ENCODE data around the gene HIGD1A.
A peak's percentile ranks its signal among the peaks of the same experiment; 100 is the strongest.

The HIGD1A gene

GRCh38 chr3:42780892-42781700 lies 23.2 kb downstream of the HIGD1A start:
- H3K4me1 ChIP-seq = peaks cover 5% of the 10 kb centered on the region; the same call in 1 of the 2 replicates
- H3K9ac ChIP-seq = no peak overlapping the region

GRCh38 chr3:42780398-42780797 lies 23.9 kb downstream of the HIGD1A start:
- Histone ChIP-seq H4K20me1 (no peaks in the 10 kb centered on the region), H3K27me3 (no peaks in the 10 kb centered on the region), H3K9me3 (no peaks in the 10 kb centered on the region), H3K4me2 (no peak overlapping the region), H3K27ac (no peak overlapping the region), H3K4me1 (peaks cover 5% of the 10 kb centered on the region; the same call in 1 of the 2 replicates), H3K36me3 (peaks cover 18% of the 10 kb centered on the region), H3K9ac (no peak overlapping the region), H3K4me3 (no peak overlapping the region)
- TF ChIP-seq Cebpa-rat (IDR thresholded peaks at IDR 0.05) = no peak

More at GRCh38 chr3:42780892-42781700, 23.2 kb downstream of the HIGD1A start:
- Histone ChIP-seq H4K20me1 (no peaks in the 10 kb centered on the region), H3K36me3 (peaks cover 24% of the 10 kb centered on the region), H3K4me2 (no peak overlapping the region), H3K4me3 (no peak overlapping the region), H3K9me3 (no peaks in the 10 kb centered on the region), H3K27ac (no peak overlapping the region), H3K27me3 (no peaks in the 10 kb centered on the region)
- no peak for TF ChIP-seq Cebpa-rat (IDR thresholded peaks at IDR 0.05)

DNA sequence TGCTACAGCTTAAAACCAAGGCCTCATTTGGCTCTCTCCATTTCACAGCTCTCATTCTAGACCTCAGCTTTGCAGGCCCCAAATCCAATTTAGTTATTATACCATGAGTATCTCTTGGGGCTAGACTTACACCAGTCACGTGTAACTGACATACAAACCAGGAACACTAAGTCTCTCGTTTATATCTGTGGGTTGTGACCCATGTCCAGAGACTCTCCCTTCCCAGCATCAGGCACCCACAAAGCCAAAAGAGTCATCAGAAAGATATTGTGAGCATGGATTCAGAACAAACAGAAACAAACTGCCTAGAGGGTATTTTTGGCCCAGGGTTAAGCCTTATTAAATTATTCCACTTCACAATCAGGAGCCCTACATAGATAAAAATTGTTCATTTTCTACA lies 25.6 kb downstream of the HIGD1A start:
- no peak overlapping the region for H3K9ac ChIP-seq
- TF ChIP-seq Cebpa-rat (IDR thresholded peaks at IDR 0.05) = no peak
- H3K9me3 ChIP-seq = no peaks in the 10 kb centered on the region
- H3K4me1 ChIP-seq = peaks cover 9% of the 10 kb centered on the region
- H3K4me2 ChIP-seq = no peak overlapping the region
- peaks cover 7% of the 10 kb centered on the region for H3K36me3 ChIP-seq
- no peak overlapping the region for H3K4me3 ChIP-seq
- H4K20me1 ChIP-seq = no peaks in the 10 kb centered on the region
- H3K27ac ChIP-seq = no peak overlapping the region
- no peaks in the 10 kb centered on the region for H3K27me3 ChIP-seq

DNA sequence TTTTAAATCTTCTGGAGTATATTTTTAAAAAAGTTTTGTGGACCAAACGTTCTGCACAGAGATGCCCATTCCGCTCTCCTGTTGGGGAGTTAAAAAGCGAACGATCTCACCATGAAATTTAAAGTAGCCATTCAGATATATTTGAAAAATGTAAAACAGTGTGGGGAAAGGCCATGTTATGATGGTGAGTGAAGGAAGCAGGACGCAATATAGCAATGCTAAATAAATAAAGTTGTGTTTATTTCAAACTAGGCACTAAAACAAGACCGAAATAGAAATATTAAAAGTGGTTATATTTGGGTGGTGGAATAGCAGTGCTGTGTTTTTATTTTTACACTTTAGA lies 30.9 kb downstream of the HIGD1A start:
- no peaks in the 10 kb centered on the region; the same call in 1 of the 2 replicates for H3K36me3 ChIP-seq
- H4K20me1 ChIP-seq = no peaks in the 10 kb centered on the region
- peak overlapping the region; percentile 89 for H3K4me2 ChIP-seq
- peaks cover 15% of the 10 kb centered on the region for H3K4me1 ChIP-seq
- TF ChIP-seq Cebpa-rat (IDR thresholded peaks at IDR 0.05) = no peak
- H3K4me3 ChIP-seq = peak overlapping the region; percentile 68
- no peaks in the 10 kb centered on the region for H3K27me3 ChIP-seq
- H3K9me3 ChIP-seq = peaks cover 6% of the 10 kb centered on the region
- no peak overlapping the region; the same call in 1 of the 2 replicates for H3K9ac ChIP-seq
- no peak overlapping the region for H3K27ac ChIP-seq

GRCh38 chr3:42772670-42773408 lies 31.5 kb downstream of the HIGD1A start, which contains the start of gene CCDC13:
CCDC13 (minus strand) TSS chr3:42773253; CDS start chr3:42758345, 14,908 bp downstream.
- peaks cover 14% of the 10 kb centered on the region for H3K4me1 ChIP-seq
- H4K20me1 ChIP-seq = no peaks in the 10 kb centered on the region
- no peak for TF ChIP-seq Cebpa-rat (IDR thresholded peaks at IDR 0.05)
- no peak within 1 kb of the TSS for H3K27ac ChIP-seq
- H3K36me3 ChIP-seq = no peaks in the 10 kb centered on the region; the same call in 1 of the 2 replicates
- peak within 1 kb of the TSS; percentile 68 for H3K4me3 ChIP-seq
- H3K9me3 ChIP-seq = peaks cover 6% of the 10 kb centered on the region
- H3K9ac ChIP-seq = peak within 1 kb of the TSS; percentile 46; the same call in 1 of the 2 replicates
- H3K4me2 ChIP-seq = peak within 1 kb of the TSS; percentile 89
- H3K27me3 ChIP-seq = no peaks in the 10 kb centered on the region

- H3K9me3 ChIP-seq = peaks cover 6% of the 10 kb centered on the region
- H3K4me1 ChIP-seq = peaks cover 14% of the 10 kb centered on the region
- no peak overlapping the region for H3K27ac ChIP-seq
- H3K4me2 ChIP-seq = no peak overlapping the region
- H3K9ac ChIP-seq = no peak overlapping the region
- TF ChIP-seq Cebpa-rat (IDR thresholded peaks at IDR 0.05) = no peak
- H3K36me3 ChIP-seq = no peaks in the 10 kb centered on the region
- no peaks in the 10 kb centered on the region for H3K27me3 ChIP-seq
- no peaks in the 10 kb centered on the region for H4K20me1 ChIP-seq
- no peak overlapping the region for H3K4me3 ChIP-seq
These were observed 33.0 kb downstream of the HIGD1A start for GRCh38 chr3:42771271-42771670.

DNA sequence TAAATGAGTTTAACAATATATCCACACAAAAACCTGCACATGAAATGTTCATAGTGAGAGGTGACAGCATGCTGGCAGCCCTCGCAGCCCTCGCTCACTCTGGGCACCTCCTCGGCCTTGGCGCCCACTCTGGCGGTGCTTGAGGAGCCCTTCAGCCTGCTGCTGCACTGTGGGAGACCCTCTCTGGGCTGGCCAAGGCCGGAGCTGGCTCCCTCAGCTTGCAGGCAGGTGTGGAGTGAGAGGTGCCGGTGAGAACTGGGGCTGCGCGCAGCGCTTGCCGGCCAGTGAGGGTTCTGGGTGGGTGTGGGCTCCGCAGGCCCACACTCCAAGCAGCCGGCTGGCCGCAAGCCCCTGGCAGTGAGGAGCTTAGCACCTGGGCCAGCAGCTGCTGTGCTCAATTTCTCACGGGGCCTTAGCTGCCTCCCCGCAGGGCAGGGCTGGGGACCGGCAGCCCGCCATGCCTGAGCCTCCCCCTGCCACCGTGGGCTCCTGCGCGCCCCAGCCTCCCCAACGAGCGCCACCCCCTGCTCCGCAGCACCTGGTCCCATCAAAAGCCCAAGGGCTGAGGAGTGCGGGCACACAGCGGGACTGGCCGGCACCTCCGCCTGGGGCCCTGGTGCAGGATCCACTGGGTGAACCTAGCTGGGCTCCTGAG lies 34.7 kb downstream of the HIGD1A start:
- Histone ChIP-seq H3K4me1 (peaks cover 14% of the 10 kb centered on the region), H3K9me3 (peaks cover 6% of the 10 kb centered on the region), H3K4me3 (no peak overlapping the region), H3K27me3 (no peaks in the 10 kb centered on the region), H3K27ac (no peak overlapping the region), H4K20me1 (no peaks in the 10 kb centered on the region), H3K9ac (no peak overlapping the region), H3K4me2 (no peak overlapping the region), H3K36me3 (no peaks in the 10 kb centered on the region)
- no peak for TF ChIP-seq Cebpa-rat (IDR thresholded peaks at IDR 0.05)

DNA sequence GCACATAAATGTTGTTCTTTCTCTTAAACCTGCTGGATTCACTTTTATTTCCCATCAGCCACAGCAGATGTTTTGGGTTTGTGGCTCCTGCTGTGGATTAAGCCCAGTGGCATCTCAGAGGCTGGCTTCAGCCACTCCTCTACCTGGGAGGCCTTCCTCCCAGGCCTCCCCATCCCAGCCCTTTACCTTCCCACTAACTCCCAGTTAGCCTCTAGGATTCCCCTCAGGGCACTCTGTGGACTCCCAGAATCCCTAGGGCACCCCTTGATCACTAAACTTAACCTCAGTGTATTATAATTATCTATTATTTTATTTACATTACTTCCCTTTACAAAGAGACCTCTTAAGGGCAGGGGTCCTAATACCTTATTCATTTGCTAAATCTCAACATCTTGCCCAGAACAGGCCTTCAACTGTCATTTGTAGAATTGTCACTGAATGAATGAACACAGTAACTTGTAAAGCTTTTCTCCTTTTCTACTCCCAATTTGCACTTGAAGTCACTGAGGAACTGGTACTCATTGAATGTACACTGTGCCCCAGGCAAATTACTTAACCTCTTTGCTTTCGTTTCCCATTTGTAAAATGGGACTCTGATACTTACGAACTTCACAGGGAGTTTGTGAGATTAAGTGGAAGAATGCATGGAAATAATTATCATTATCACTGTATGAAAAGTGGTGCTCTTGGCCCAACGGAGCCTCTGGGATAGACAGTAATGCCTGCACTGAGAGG lies 39.6 kb downstream of the HIGD1A start:
- Histone ChIP-seq H3K9ac (no peak overlapping the region), H3K27me3 (no peaks in the 10 kb centered on the region), H4K20me1 (no peaks in the 10 kb centered on the region), H3K4me1 (no peaks in the 10 kb centered on the region), H3K36me3 (no peaks in the 10 kb centered on the region), H3K9me3 (peaks cover 4% of the 10 kb centered on the region), H3K27ac (no peak overlapping the region), H3K4me2 (no peak overlapping the region), H3K4me3 (no peak overlapping the region)
- no peak for TF ChIP-seq Cebpa-rat (IDR thresholded peaks at IDR 0.05)

GRCh38 chr3:42764115-42764514 lies 40.2 kb downstream of the HIGD1A start:
- Histone ChIP-seq H3K4me3 (no peak overlapping the region), H4K20me1 (no peaks in the 10 kb centered on the region), H3K27ac (no peak overlapping the region), H3K9ac (no peak overlapping the region), H3K4me1 (no peaks in the 10 kb centered on the region), H3K27me3 (no peaks in the 10 kb centered on the region), H3K36me3 (no peaks in the 10 kb centered on the region), H3K4me2 (no peak overlapping the region), H3K9me3 (no peaks in the 10 kb centered on the region)
- no peak for TF ChIP-seq Cebpa-rat (IDR thresholded peaks at IDR 0.05)

Data from BLaER1 (cell line).